Activated CD4-positive, alpha-beta T cell treated with anti-CD3 and anti-CD28 coated beads, Interleukin-2, amount 10 ng/mL, durations not matched to agents 24 days and 14 days (primary cell): Measurements from ENCODE around the gene USP32. TPM values are rescaled to one million over a fixed set of nuclear protein-coding genes. Genes with fewer than 3 reads are reported as not detected.

ENCODE experiments used
- DNase-seq: peaks from one replicate; pipeline ENCODE4 v3.0.0; 2022
- H3K27ac Mint-ChIP-seq: one replicate; pipeline ENCODE4 v1.8.0; 2022; ENCODE audit warnings: mild to moderate bottlenecking, mixed read lengths
- H3K27me3 Mint-ChIP-seq: one replicate; pipeline ENCODE4 v1.8.0; 2022; ENCODE audit warnings: mixed read lengths
- H3K36me3 Mint-ChIP-seq: one replicate; pipeline ENCODE4 v1.8.0; 2022; ENCODE audit warnings: low read depth, mild to moderate bottlenecking, mixed read lengths
- H3K4me1 Mint-ChIP-seq: one replicate; pipeline ENCODE4 v1.8.0; 2021; ENCODE audit warnings: mixed read lengths
- H3K4me3 Mint-ChIP-seq: one replicate; pipeline ENCODE4 v1.8.0; 2022; ENCODE audit warnings: mild to moderate bottlenecking, moderate library complexity, mixed read lengths
- H3K9me3 Mint-ChIP-seq: one replicate; pipeline ENCODE4 v1.8.0; 2021; ENCODE audit warnings: mixed read lengths
- intact Hi-C: fragments of 100-400 bp; cut with micrococcal nuclease; formaldehyde crosslinking; loops from one replicate; pipeline ENCODE4 v1.15.1; 2023
- total RNA-seq: library from RNA; stranded (reverse); gene quantifications from 2 replicates; pipeline ENCODE4 v1.2.3, GENCODE V29; 2022

USP32 gene
- total RNA-seq, 1 donor from 2014 or later: 30.2 TPM

GRCh38 chr17:60153606-60154390 lies 238.1 kb downstream of the USP32 start:
- Mint-ChIP-seq H3K4me1 (peaks cover 15% of the 10 kb centered on the region), H3K27ac (no peak overlapping the region), H3K36me3 (peaks cover 3% of the 10 kb centered on the region), H3K4me3 (no peak overlapping the region), H3K27me3 (peaks cover 44% of the 10 kb centered on the region), H3K9me3 (no peaks in the 10 kb centered on the region)
- intact Hi-C loops: no loop called here
- no peak for DNase-seq

GRCh38 chr17:60151355-60151754 lies 240.6 kb downstream of the USP32 start:
- Mint-ChIP-seq H3K4me3 (peak overlapping the region; percentile 67), H3K36me3 (peaks cover 3% of the 10 kb centered on the region), H3K9me3 (no peaks in the 10 kb centered on the region), H3K27ac (no peak overlapping the region), H3K4me1 (peaks cover 15% of the 10 kb centered on the region), H3K27me3 (peaks cover 64% of the 10 kb centered on the region)
- intact Hi-C loops: no loop called here
- DNase-seq: peak; percentile 71

GRCh38 chr17:60149691-60150582 lies 242.0 kb downstream of the USP32 start, which contains the start of gene CA4:
Gene CA4 (plus strand): TSS chr17:60149973. CDS start chr17:60150035, 62 bp downstream.
- peaks cover 74% of the 10 kb centered on the region for H3K27me3 Mint-ChIP-seq
- no peak within 1 kb of the TSS for H3K27ac Mint-ChIP-seq
- DNase-seq: peak; percentile 56
- H3K36me3 Mint-ChIP-seq: peaks cover 3% of the 10 kb centered on the region
- H3K4me1 Mint-ChIP-seq: peaks cover 15% of the 10 kb centered on the region
- H3K4me3 Mint-ChIP-seq: peak within 1 kb of the TSS; percentile 67
- intact Hi-C loops: no loop called here
- no peaks in the 10 kb centered on the region for H3K9me3 Mint-ChIP-seq

DNA sequence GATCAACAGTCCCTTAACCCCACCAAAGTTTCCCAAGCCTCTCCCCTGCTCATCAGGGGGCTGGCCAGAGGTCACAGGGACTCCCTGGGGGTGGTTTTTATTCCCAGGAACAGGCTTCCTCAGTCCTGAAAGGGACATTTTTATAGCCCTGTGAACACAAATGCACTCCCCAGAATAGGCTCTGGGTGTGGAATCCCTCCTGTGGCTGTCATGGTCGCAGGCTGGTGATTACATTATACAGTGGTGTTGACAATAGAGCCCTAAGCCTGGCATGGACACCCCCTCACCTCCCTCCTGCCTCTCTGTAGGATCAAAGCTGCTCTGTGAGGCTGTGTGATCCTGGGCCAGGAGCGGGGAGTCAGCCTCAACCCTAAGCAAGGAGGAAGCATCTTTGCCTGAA lies 243.6 kb downstream of the USP32 start:
- peaks cover 84% of the 10 kb centered on the region for H3K27me3 Mint-ChIP-seq
- no peak overlapping the region for H3K4me3 Mint-ChIP-seq
- H3K4me1 Mint-ChIP-seq: peaks cover 21% of the 10 kb centered on the region
- intact Hi-C loops: no loop called here
- H3K36me3 Mint-ChIP-seq: peaks cover 3% of the 10 kb centered on the region
- peak; percentile 55 for DNase-seq
- H3K9me3 Mint-ChIP-seq: no peaks in the 10 kb centered on the region
- no peak overlapping the region for H3K27ac Mint-ChIP-seq

DNA sequence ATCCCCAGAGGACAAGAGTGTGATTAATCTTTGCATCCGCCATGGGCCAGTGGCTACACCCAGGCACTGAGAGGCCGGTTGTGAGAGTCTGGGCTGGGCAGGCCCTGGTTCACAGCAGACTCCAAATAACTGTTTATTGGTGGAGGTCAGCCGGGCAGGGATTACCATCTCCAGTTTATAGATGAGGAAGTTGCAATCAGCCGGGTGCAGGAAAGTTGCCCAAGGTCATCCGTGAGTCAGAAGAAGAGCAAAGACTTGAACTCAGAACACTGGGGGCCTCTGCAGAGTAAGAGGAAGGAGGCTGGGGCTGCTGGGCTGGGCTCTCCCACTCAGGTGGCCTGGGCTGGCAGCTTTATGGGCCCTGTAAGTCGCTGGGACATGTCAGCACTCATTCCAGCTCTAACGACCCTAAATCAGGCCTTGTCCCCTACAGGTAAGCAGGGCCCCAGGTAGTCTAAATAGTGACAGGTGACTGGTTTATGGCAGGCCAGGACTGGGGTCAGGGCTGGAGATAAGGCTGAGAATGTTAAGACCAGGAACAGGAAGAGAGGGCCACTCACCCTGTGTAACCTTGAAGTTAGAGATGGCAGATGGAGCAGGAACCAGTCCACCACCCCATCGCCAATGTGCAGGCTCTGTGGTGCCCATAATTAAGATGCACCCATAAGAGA lies 244.2 kb downstream of the USP32 start:
- Mint-ChIP-seq H3K4me3 (no peak overlapping the region), H3K27ac (no peak overlapping the region), H3K27me3 (peaks cover 85% of the 10 kb centered on the region), H3K9me3 (no peaks in the 10 kb centered on the region), H3K36me3 (peaks cover 3% of the 10 kb centered on the region), H3K4me1 (peaks cover 26% of the 10 kb centered on the region)
- intact Hi-C loops: no loop called here
- DNase-seq: no peak

DNA sequence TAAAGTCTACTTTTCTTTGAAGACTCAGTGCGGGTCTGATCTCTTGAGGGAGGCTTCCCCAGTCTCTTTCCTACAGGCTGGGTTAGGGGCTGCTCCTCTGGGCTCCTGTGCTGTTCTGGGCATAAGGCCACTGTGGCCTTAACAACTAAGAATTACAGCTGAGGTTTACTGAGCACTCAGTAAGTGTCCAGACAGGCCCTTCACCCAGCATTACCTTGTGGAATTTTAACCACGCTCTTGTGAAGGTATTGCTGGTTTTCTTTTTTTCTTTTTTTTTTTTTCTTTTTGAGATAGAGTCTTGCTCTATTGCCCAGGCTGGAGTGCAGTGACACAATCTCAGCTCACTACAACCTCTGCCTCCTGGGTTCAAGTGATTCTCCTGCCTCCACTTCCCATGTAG lies 245.7 kb downstream of the USP32 start:
- peaks cover 3% of the 10 kb centered on the region for H3K36me3 Mint-ChIP-seq
- H3K9me3 Mint-ChIP-seq: no peaks in the 10 kb centered on the region
- H3K27me3 Mint-ChIP-seq: peaks cover 85% of the 10 kb centered on the region
- intact Hi-C loops: no loop called here
- no peak for DNase-seq
- H3K4me3 Mint-ChIP-seq: no peak overlapping the region
- peaks cover 30% of the 10 kb centered on the region for H3K4me1 Mint-ChIP-seq
- H3K27ac Mint-ChIP-seq: no peak overlapping the region

- H3K9me3 Mint-ChIP-seq: no peaks in the 10 kb centered on the region
- no peak overlapping the region for H3K27ac Mint-ChIP-seq
- H3K4me1 Mint-ChIP-seq: peaks cover 26% of the 10 kb centered on the region
- H3K36me3 Mint-ChIP-seq: peaks cover 3% of the 10 kb centered on the region
- intact Hi-C loops: no loop called here
- peaks cover 87% of the 10 kb centered on the region for H3K27me3 Mint-ChIP-seq
- no peak for DNase-seq
- H3K4me3 Mint-ChIP-seq: no peak overlapping the region
These were observed 246.7 kb downstream of the USP32 start for GRCh38 chr17:60145006-60145935.

- H3K27ac Mint-ChIP-seq: no peak overlapping the region
- H3K4me1 Mint-ChIP-seq: peaks cover 26% of the 10 kb centered on the region
- H3K9me3 Mint-ChIP-seq: no peaks in the 10 kb centered on the region
- peaks cover 93% of the 10 kb centered on the region for H3K27me3 Mint-ChIP-seq
- H3K4me3 Mint-ChIP-seq: peak overlapping the region; percentile 23
- DNase-seq: peak; percentile 95
- H3K36me3 Mint-ChIP-seq: no peaks in the 10 kb centered on the region
- intact Hi-C loops: loop anchor here (1.0 to 5.0 kb wide), 2 partner anchors 279 to 293 kb away; partner anchors contain the start of gene CHCT1
These were observed 248.9 kb downstream of the USP32 start for GRCh38 chr17:60142872-60143499.

GRCh38 chr17:60141111-60142018 lies 250.6 kb downstream of the USP32 start:
- no peaks in the 10 kb centered on the region for H3K9me3 Mint-ChIP-seq
- peaks cover 26% of the 10 kb centered on the region for H3K4me1 Mint-ChIP-seq
- DNase-seq: peak; percentile 60
- no peak overlapping the region for H3K4me3 Mint-ChIP-seq
- intact Hi-C loops: loop anchor here (5.0 kb wide), 1 partner anchor 281 kb away; the partner anchor contains the start of gene CHCT1
- peaks cover 87% of the 10 kb centered on the region for H3K27me3 Mint-ChIP-seq
- H3K27ac Mint-ChIP-seq: no peak overlapping the region
- no peaks in the 10 kb centered on the region for H3K36me3 Mint-ChIP-seq

GRCh38 chr17:60139438-60140285 lies 252.3 kb downstream of the USP32 start:
- intact Hi-C loops: loop anchor here (5.0 kb wide), 1 partner anchor 283 kb away; the partner anchor contains the start of gene CHCT1
- H3K4me1 Mint-ChIP-seq: peaks cover 37% of the 10 kb centered on the region
- no peak overlapping the region for H3K27ac Mint-ChIP-seq
- H3K27me3 Mint-ChIP-seq: peaks cover 72% of the 10 kb centered on the region
- H3K36me3 Mint-ChIP-seq: no peaks in the 10 kb centered on the region
- peaks cover 4% of the 10 kb centered on the region for H3K9me3 Mint-ChIP-seq
- H3K4me3 Mint-ChIP-seq: peak overlapping the region; percentile 26
- DNase-seq: peak; percentile 94

GRCh38 chr17:60138769-60139437 lies 253.0 kb downstream of the USP32 start:
- Mint-ChIP-seq H3K4me3 (no peak overlapping the region), H3K4me1 (peaks cover 42% of the 10 kb centered on the region), H3K9me3 (peaks cover 4% of the 10 kb centered on the region), H3K27me3 (peaks cover 64% of the 10 kb centered on the region), H3K36me3 (no peaks in the 10 kb centered on the region), H3K27ac (no peak overlapping the region)
- intact Hi-C loops: no loop called here
- DNase-seq: no peak
